ENCODE results near the gene EFHC2.

EFHC2 gene

GRCh38 chrX:44344687-44345086, 1.2 kb upstream of the EFHC2 start:
- no peak for TF ChIP-seq CTCF (IDR thresholded peaks at IDR 0.05; ENCODE audit: insufficient read depth, missing control alignments)
- no peak for DNase-seq (ENCODE audit: insufficient read length, low spot score)
- FAIRE-seq: no peak

DNA sequence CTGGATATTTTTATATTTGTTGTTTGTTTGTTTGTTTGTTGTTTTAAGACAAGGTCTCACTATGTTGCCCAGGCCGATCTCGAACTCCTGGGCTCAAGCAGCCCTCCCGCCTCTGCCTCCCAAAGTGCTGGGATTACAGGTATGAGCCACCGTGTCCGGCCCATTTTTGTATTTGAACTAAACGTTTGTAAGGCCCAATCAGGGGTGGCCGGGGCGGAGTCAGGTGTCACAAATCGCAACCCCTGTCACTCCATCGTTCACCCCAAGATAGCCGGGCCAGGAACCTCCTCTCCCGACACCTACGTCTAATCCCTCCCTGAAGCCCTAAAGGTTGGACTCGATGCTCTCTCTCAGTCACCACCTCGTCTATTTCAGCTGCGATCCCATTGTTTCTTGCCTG, 722 bp upstream of the EFHC2 start:
- DNase-seq (ENCODE audit: insufficient read length, low spot score) (no peak), FAIRE-seq (no peak)

DNA sequence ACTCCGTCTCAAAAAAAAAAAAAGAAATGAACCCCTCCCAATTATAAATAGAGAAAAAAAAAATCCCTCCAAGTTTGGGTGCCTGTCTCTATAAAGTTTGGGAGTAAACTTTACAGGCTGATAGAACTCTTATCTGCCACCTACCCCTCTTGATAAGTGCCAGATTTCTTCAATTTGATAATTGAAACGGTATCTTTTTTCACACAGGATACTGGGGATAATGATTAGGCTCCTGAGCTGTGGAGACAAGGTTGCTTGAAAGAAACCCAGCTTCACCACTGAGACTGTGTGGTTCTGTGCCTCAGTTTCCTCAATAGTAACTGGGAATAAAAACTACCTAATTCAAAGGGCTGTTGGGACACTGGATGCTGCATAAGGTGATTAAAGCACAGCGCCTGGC, 606 bp downstream of the EFHC2 start:
- DNase-seq (ENCODE audit: insufficient read length, low spot score) (no peak), FAIRE-seq (no peak)
- no peak for TF ChIP-seq CTCF (IDR thresholded peaks at IDR 0.05; ENCODE audit: insufficient read depth, missing control alignments)

More for the DNA sequence above, 722 bp upstream of the EFHC2 start:
- no peak for TF ChIP-seq CTCF (IDR thresholded peaks at IDR 0.05; ENCODE audit: insufficient read depth, missing control alignments)

- no peak for TF ChIP-seq CTCF (IDR thresholded peaks at IDR 0.05; ENCODE audit: insufficient read depth, missing control alignments)
- no peak for FAIRE-seq
- DNase-seq (ENCODE audit: insufficient read length, low spot score): no peak
Observed at GRCh38 chrX:44338361-44338760, 5.1 kb downstream of the EFHC2 start.

- no peak for DNase-seq (ENCODE audit: insufficient read length, low spot score)
- no peak for FAIRE-seq
- TF ChIP-seq CTCF (IDR thresholded peaks at IDR 0.05; ENCODE audit: insufficient read depth, missing control alignments): no peak
Observed at GRCh38 chrX:44332437-44332836, 11.0 kb downstream of the EFHC2 start.

DNA sequence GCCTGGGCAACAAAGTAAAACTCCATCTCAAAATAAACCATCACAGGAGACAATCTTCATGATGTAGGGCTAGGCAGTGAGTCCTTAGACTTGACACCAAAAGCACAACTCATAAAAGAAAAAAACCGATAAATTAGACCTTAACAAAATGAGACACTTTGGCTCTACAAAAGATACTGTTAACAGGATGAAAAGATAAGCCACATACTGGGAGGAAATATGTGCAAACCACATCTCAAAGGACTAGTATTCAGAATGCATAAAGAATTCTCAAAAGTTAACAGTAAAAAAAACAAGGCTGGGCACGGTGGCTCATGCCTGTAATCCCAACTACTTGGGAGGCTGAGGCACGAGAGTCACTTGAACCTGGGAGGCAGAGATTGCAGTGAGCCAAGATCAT, 13.2 kb downstream of the EFHC2 start:
- DNase-seq (ENCODE audit: insufficient read length, low spot score) (no peak), FAIRE-seq (no peak)
- no peak for TF ChIP-seq CTCF (IDR thresholded peaks at IDR 0.05; ENCODE audit: insufficient read depth, missing control alignments)

- DNase-seq (ENCODE audit: insufficient read length, low spot score): no peak
- no peak for FAIRE-seq
- TF ChIP-seq CTCF (IDR thresholded peaks at IDR 0.05; ENCODE audit: insufficient read depth, missing control alignments): no peak
Observed at GRCh38 chrX:44319550-44319949, 23.9 kb downstream of the EFHC2 start.
